Cardiac muscle cell (in vitro differentiated cells and primary cell): ENCODE results near the gene PRKCH. TPM values are rescaled to one million over a fixed set of nuclear protein-coding genes. Genes with fewer than 3 reads are reported as not detected.
A peak's percentile ranks its signal among the peaks of the same experiment; 100 is the strongest.

ENCODE experiments used
- DNase-seq, 2 donors: peaks; one replicate each; pipeline versions ENCODE4 v3.0.0 to v3.0.0-alpha.2; 2010 to 2017; ENCODE audit warnings: low read depth in 1 of 2, low spot score in 1 of 2
- H3K27ac ChIP-seq: fragments of 200-600 bp; sonication (generic); 2 replicates; pipeline ENCODE4 v1.5.1; 2016
- H3K27me3 ChIP-seq: fragments of 200-600 bp; sonication (generic); 2 replicates; pipeline ENCODE4 v1.6.0; 2016; ENCODE audit warnings: control low read depth
- H3K36me3 ChIP-seq: fragments of 200-600 bp; sonication (generic); 2 replicates; pipeline ENCODE4 v1.5.1; 2016; ENCODE audit warnings: control low read depth
- H3K4me1 ChIP-seq: fragments of 200-600 bp; sonication (generic); 2 replicates; pipeline ENCODE4 v1.8.1; 2017; ENCODE audit warnings: low read depth, mild to moderate bottlenecking, mixed run types
- H3K4me3 ChIP-seq: fragments of 200-600 bp; sonication (generic); 2 replicates; pipeline ENCODE4 v1.5.1; 2016; ENCODE audit warnings: mild to moderate bottlenecking
- H3K9me3 ChIP-seq: fragments of 200-600 bp; sonication (generic); 2 replicates; pipeline ENCODE4 v1.5.1; 2017; ENCODE audit warnings: low read depth, mild to moderate bottlenecking, control low read depth
- CTCF ChIP-seq: IDR thresholded peaks from 2 replicates; pipeline ENCODE4 v1.5.1; 2012; ENCODE audit warnings: low read depth, mild to moderate bottlenecking, low read length
- polyA plus RNA-seq: library from polyadenylated mRNA; unstranded; fragments of >200 nt; fragmentation: Nextera tagmentation; extraction: Ambion mirVana; gene quantifications from 2 replicates; pipeline ENCODE4 v1.2.1, GENCODE V29; 2016
- total RNA-seq: library from RNA; depleted of rRNA; stranded (reverse); fragments of >200 nt; gene quantifications from 2 replicates; pipeline ENCODE4 v1.2.3, GENCODE V29; 2016

The PRKCH gene
- total and polyA plus RNA-seq, 2 experiments from 2014 or later = 51.0 to 128 TPM

- Histone ChIP-seq H3K36me3 (no peaks in the 10 kb centered on the region), H3K4me1 (peaks cover 52% of the 10 kb centered on the region), H3K27me3 (no peaks in the 10 kb centered on the region), H3K27ac (peak overlapping the region; percentile 32), H3K4me3 (no peak overlapping the region), H3K9me3 (no peaks in the 10 kb centered on the region)
- DNase-seq = no peak
- TF ChIP-seq CTCF = no peak
Measured at GRCh38 chr14:61421212-61421923, 100.0 kb downstream of the PRKCH start.

- no peak overlapping the region for H3K27ac ChIP-seq
- no peaks in the 10 kb centered on the region for H3K36me3 ChIP-seq
- no peaks in the 10 kb centered on the region for H3K9me3 ChIP-seq
- TF ChIP-seq CTCF = no peak
- H3K27me3 ChIP-seq = no peaks in the 10 kb centered on the region
- DNase-seq = no peak
- peaks cover 34% of the 10 kb centered on the region for H3K4me1 ChIP-seq
- H3K4me3 ChIP-seq = no peak overlapping the region
Measured at GRCh38 chr14:61426048-61426447, 104.7 kb downstream of the PRKCH start.

- TF ChIP-seq CTCF = no peak
- H3K27me3 ChIP-seq = no peaks in the 10 kb centered on the region
- H3K4me1 ChIP-seq = peaks cover 43% of the 10 kb centered on the region
- H3K36me3 ChIP-seq = no peaks in the 10 kb centered on the region
- no peak overlapping the region for H3K4me3 ChIP-seq
- H3K9me3 ChIP-seq = no peaks in the 10 kb centered on the region
- peak overlapping the region; percentile 68 for H3K27ac ChIP-seq
- no peak for DNase-seq
Measured at GRCh38 chr14:61428261-61428660, 106.9 kb downstream of the PRKCH start.

GRCh38 chr14:61429316-61429715 is 107.9 kb downstream of the PRKCH start:
- no peaks in the 10 kb centered on the region for H3K27me3 ChIP-seq
- peaks cover 44% of the 10 kb centered on the region for H3K4me1 ChIP-seq
- H3K4me3 ChIP-seq = no peak overlapping the region
- DNase-seq = no peak
- H3K36me3 ChIP-seq = no peaks in the 10 kb centered on the region
- no peak for TF ChIP-seq CTCF
- no peaks in the 10 kb centered on the region for H3K9me3 ChIP-seq
- peak overlapping the region; percentile 68 for H3K27ac ChIP-seq

- H3K9me3 ChIP-seq = no peaks in the 10 kb centered on the region
- H3K27me3 ChIP-seq = no peaks in the 10 kb centered on the region
- peaks cover 44% of the 10 kb centered on the region for H3K4me1 ChIP-seq
- H3K4me3 ChIP-seq = no peak overlapping the region
- DNase-seq = no peak
- no peak for TF ChIP-seq CTCF
- no peak overlapping the region for H3K27ac ChIP-seq
- H3K36me3 ChIP-seq = no peaks in the 10 kb centered on the region
Measured at GRCh38 chr14:61430066-61430757, 108.8 kb downstream of the PRKCH start.
